GM12891 (cell line): Measurements from ENCODE around the gene SLC9A9.

Experiments
- POLR2A ChIP-seq: IDR thresholded peaks from 2 replicates; pipeline ENCODE4 v1.6.1; 2011; ENCODE audit warnings: low read depth, low read length, control low read depth
- POLR2AphosphoS5 ChIP-seq: IDR thresholded peaks from 2 replicates; pipeline ENCODE4 v1.6.1; 2011; ENCODE audit warnings: low read depth, low read length, control low read depth

GRCh38 chr3:143529798-143530197, 318.5 kb downstream of the SLC9A9 start:
- TF ChIP-seq POLR2A (no peak), POLR2AphosphoS5 (no peak)
